KMS-11 (cell line): Measurements from ENCODE around the gene APLP1.

Experiments used
- H2AFZ ChIP-seq: fragments of 200-600 bp; sonication (generic); 2 replicates; pipeline ENCODE4 v1.6.1; 2016; ENCODE audit warnings: antibody characterized with exemption, mixed run types, low read depth
- H3K27ac ChIP-seq: fragments of 200-600 bp; sonication (generic); 2 replicates; pipeline ENCODE4 v1.6.1; 2016; ENCODE audit warnings: mild to moderate bottlenecking, mixed run types
- H3K27me3 ChIP-seq: fragments of 200-600 bp; sonication (generic); 2 replicates; pipeline ENCODE4 v1.6.1; 2017; ENCODE audit warnings: mild to moderate bottlenecking, low read depth, mixed run types, moderate library complexity; ENCODE audit not compliant: insufficient read depth
- H3K36me3 ChIP-seq: fragments of 200-600 bp; sonication (generic); 2 replicates; pipeline ENCODE4 v1.6.1; 2017; ENCODE audit warnings: mild to moderate bottlenecking, mixed run types; ENCODE audit not compliant: insufficient read depth
- H3K4me1 ChIP-seq: fragments of 200-600 bp; sonication (generic); 2 replicates; pipeline ENCODE4 v1.6.1; 2016; ENCODE audit warnings: mild to moderate bottlenecking, low read depth, mixed run types; ENCODE audit not compliant: poor library complexity, severe bottlenecking
- H3K4me2 ChIP-seq: fragments of 200-600 bp; sonication (generic); 2 replicates; pipeline ENCODE4 v1.7.0; 2016; ENCODE audit warnings: mild to moderate bottlenecking, mixed run types
- H3K4me3 ChIP-seq: fragments of 200-600 bp; sonication (generic); IDR thresholded peaks from 2 replicates; pipeline ENCODE4 v1.6.1; 2017; ENCODE audit warnings: low read depth, low read length, mixed read lengths; ENCODE audit not compliant: insufficient read depth
- H3K79me2 ChIP-seq: fragments of 200-600 bp; sonication (generic); 2 replicates; pipeline ENCODE4 v1.6.1; 2016; ENCODE audit warnings: low read depth, mixed run types; ENCODE audit not compliant: insufficient read depth
- H3K9ac ChIP-seq: fragments of 200-600 bp; sonication (generic); 2 replicates; pipeline ENCODE4 v1.6.1; 2016; ENCODE audit warnings: mild to moderate bottlenecking, mixed run types
- H4K20me1 ChIP-seq: fragments of 200-600 bp; sonication (generic); 2 replicates; pipeline ENCODE4 v1.6.1; 2016; ENCODE audit warnings: mild to moderate bottlenecking, mixed run types; ENCODE audit not compliant: insufficient read depth
- TF ChIP-seq, protein P1 (sequence below): fragments of 200-600 bp; sonication (generic); conservative IDR thresholded peaks from 2 replicates; pipeline ENCODE4 v1.6.1; 2017; ENCODE audit warnings: low read depth, mild to moderate bottlenecking, antibody characterized with exemption, low read length, moderate library complexity, mixed read lengths

The APLP1 gene

GRCh38 chr19:35851213-35852028 lies 17.0 kb upstream of the APLP1 start:
- Histone ChIP-seq H3K4me3 (no peak overlapping the region), H4K20me1 (no peaks in the 10 kb centered on the region), H2AFZ (no peak overlapping the region), H3K36me3 (no peaks in the 10 kb centered on the region), H3K27ac (no peak overlapping the region), H3K4me1 (no peaks in the 10 kb centered on the region), H3K27me3 (peaks cover 73% of the 10 kb centered on the region), H3K4me2 (no peak overlapping the region), H3K79me2 (no peaks in the 10 kb centered on the region), H3K9ac (no peak overlapping the region)
- TF ChIP-seq, protein P1, sequence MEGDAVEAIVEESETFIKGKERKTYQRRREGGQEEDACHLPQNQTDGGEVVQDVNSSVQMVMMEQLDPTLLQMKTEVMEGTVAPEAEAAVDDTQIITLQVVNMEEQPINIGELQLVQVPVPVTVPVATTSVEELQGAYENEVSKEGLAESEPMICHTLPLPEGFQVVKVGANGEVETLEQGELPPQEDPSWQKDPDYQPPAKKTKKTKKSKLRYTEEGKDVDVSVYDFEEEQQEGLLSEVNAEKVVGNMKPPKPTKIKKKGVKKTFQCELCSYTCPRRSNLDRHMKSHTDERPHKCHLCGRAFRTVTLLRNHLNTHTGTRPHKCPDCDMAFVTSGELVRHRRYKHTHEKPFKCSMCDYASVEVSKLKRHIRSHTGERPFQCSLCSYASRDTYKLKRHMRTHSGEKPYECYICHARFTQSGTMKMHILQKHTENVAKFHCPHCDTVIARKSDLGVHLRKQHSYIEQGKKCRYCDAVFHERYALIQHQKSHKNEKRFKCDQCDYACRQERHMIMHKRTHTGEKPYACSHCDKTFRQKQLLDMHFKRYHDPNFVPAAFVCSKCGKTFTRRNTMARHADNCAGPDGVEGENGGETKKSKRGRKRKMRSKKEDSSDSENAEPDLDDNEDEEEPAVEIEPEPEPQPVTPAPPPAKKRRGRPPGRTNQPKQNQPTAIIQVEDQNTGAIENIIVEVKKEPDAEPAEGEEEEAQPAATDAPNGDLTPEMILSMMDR = no peak

GRCh38 chr19:35852029-35852780 lies 16.2 kb upstream of the APLP1 start, which contains the start of gene NPHS1:
TSS of gene NPHS1 (minus strand) at chr19:35852504. CDS start at chr19:35851837, 667 bp downstream.
- TF ChIP-seq, protein P1 = no peak
- Histone ChIP-seq H3K9ac (no peak within 1 kb of the TSS), H3K36me3 (no peaks in the 10 kb centered on the region), H3K4me2 (no peak within 1 kb of the TSS), H3K4me1 (no peaks in the 10 kb centered on the region), H3K79me2 (no peaks in the 10 kb centered on the region), H4K20me1 (no peaks in the 10 kb centered on the region), H3K27ac (no peak within 1 kb of the TSS), H3K4me3 (no peak within 1 kb of the TSS), H2AFZ (no peak within 1 kb of the TSS), H3K27me3 (peaks cover 75% of the 10 kb centered on the region)

DNA sequence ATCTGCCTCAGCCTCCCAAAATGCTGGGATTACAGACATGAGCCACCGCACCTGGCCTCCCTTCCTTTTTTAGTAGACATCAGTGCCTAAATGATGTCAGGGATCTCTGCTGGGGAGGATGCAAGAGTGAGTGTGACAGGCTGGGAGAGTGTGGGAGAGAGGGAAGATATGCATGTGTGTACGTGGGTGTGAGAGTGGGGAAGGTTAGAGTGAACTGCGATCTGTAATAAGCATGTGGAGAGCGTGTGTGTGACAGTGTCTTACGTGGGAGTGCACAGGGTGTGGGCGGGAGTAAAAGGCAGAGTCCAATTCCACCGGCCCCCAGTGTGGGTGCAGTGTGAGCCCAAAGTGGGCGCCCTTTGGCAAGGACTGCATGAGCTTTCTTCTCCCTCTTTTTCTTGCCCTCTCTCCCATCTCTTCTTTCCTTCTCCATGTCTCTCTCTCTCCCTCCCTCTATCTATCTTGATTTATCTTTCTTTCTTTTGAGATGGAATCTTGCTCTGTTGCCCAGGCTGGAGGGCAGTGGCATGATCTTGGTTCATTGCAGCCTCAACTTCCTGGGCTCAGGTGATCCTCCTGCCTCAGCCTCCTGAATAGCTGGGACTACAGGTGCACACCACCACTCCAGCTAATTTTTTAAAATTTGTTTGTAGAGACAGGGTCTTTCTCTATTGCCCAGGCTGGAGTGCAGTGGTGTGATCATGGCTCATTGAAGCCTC lies 15.2 kb upstream of the APLP1 start:
- Histone ChIP-seq H3K27me3 (peaks cover 77% of the 10 kb centered on the region), H3K36me3 (no peaks in the 10 kb centered on the region), H3K4me1 (no peaks in the 10 kb centered on the region), H2AFZ (no peak overlapping the region), H3K4me3 (no peak overlapping the region), H3K9ac (no peak overlapping the region), H3K27ac (no peak overlapping the region), H3K4me2 (no peak overlapping the region), H4K20me1 (no peaks in the 10 kb centered on the region), H3K79me2 (no peaks in the 10 kb centered on the region)
- TF ChIP-seq, protein P1 = no peak

DNA sequence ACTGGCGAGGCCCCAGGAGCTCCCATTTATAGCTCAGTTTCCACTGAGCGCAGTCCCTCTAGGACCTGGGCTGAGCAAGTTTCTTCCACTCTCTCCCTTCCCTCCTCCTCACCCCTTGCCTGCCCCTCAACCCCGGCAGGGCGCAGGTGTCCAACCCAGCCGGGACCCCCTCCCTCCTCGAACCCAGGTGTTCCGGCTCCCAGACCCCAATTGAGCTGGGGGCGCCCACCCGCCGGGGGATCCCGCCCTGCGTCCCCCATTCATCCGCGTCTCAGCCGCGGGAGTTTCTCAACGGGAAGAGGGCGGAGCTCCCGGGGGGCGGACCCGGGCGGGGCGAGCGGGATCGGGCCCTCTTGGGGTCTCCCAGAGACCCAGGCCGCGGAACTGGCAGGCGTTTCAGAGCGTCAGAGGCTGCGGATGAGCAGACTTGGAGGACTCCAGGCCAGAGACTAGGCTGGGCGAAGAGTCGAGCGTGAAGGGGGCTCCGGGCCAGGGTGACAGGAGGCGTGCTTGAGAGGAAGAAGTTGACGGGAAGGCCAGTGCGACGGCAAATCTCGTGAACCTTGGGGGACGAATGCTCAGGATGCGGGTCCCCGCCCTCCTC lies 11.7 kb upstream of the APLP1 start, which contains the start of gene KIRREL2:
TSS of gene KIRREL2 (plus strand) at position 366 of the 604 bp plus-strand sequence. CDS start at position 575, 209 bp downstream.
- TF ChIP-seq, protein P1 = no peak
- H3K27ac ChIP-seq = no peak within 1 kb of the TSS
- no peaks in the 10 kb centered on the region for H4K20me1 ChIP-seq
- no peak within 1 kb of the TSS for H3K4me2 ChIP-seq
- no peak within 1 kb of the TSS for H3K9ac ChIP-seq
- no peak within 1 kb of the TSS for H2AFZ ChIP-seq
- H3K4me3 ChIP-seq = no peak within 1 kb of the TSS
- no peaks in the 10 kb centered on the region for H3K79me2 ChIP-seq
- H3K36me3 ChIP-seq = no peaks in the 10 kb centered on the region
- H3K4me1 ChIP-seq = no peaks in the 10 kb centered on the region
- H3K27me3 ChIP-seq = peaks cover 88% of the 10 kb centered on the region
